OCI-LY1 (cell line): Measurements from ENCODE around the gene OGFOD1.

ENCODE experiments used
- EZH2 ChIP-seq: fragments of 200-600 bp; sonication (generic), shearing (Covaris generic); IDR thresholded peaks from 2 replicates; pipeline ENCODE4 v1.8.0; 2017; ENCODE audit warnings: borderline replicate concordance, mixed run types, mild to moderate bottlenecking, antibody characterized with exemption, low read length, moderate library complexity, mixed read lengths
- TF ChIP-seq, protein P1 (sequence below): fragments of 200-600 bp; sonication (generic), shearing (Covaris generic); IDR thresholded peaks from 2 replicates; pipeline ENCODE4 v1.5.1; 2017; ENCODE audit warnings: mild to moderate bottlenecking, antibody characterized with exemption, low read length, moderate library complexity, mixed read lengths

DNA sequence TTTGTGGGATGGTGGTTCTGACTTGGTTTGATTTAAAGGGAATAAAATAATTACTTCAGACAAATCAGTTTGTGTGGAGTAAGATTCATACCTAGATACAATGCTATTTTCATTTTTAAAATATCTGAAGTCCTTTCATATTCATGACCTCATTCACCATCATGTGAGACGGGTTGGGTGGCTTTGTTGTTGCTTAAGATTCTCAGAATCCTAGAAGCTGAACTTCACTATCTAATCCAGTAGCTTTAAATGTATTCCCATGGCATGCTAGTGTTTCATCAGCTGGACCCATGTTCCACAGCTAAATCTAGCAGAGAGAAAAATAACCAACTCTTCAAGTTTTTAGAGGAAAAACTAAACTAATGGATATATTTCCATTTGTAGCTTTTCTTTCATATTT lies 23.3 kb upstream of the OGFOD1 start:
- TF ChIP-seq, protein P1, sequence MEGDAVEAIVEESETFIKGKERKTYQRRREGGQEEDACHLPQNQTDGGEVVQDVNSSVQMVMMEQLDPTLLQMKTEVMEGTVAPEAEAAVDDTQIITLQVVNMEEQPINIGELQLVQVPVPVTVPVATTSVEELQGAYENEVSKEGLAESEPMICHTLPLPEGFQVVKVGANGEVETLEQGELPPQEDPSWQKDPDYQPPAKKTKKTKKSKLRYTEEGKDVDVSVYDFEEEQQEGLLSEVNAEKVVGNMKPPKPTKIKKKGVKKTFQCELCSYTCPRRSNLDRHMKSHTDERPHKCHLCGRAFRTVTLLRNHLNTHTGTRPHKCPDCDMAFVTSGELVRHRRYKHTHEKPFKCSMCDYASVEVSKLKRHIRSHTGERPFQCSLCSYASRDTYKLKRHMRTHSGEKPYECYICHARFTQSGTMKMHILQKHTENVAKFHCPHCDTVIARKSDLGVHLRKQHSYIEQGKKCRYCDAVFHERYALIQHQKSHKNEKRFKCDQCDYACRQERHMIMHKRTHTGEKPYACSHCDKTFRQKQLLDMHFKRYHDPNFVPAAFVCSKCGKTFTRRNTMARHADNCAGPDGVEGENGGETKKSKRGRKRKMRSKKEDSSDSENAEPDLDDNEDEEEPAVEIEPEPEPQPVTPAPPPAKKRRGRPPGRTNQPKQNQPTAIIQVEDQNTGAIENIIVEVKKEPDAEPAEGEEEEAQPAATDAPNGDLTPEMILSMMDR, result no peak
- TF ChIP-seq EZH2, result no peak
